GM20000 (cell line): ENCODE measurements around the gene ARL3.

Experiments
- DNase-seq: peaks from one replicate; pipeline ENCODE4 v3.0.0; 2012; ENCODE audit warnings: low spot score
- TF ChIP-seq, protein P1 (sequence below): IDR thresholded peaks from 2 replicates; pipeline ENCODE4 v1.5.1; 2012; ENCODE audit warnings: mild to moderate bottlenecking, control low read depth; ENCODE audit errors: extremely low read depth, missing control alignments

The ARL3 gene

DNA sequence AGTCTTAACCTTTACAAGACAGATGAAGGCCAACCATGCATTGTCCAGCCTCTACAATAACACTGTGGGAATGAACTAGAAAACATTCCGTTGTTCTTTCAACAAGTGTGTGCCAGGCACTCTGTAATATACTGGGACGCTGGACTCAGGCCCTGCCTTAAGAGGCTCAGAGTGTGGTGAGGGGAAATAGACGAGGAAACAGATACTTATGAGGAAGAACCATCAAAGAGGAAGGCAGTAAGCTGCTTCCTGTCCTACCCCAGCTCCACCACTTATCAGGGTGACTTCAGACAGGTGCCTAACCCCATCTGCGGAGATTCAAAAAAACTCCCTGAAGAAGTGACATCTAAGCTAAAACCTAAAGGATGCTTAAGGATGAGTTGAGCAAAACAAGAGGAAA, 78.8 kb downstream of the ARL3 start:
- DNase-seq, result no peak
- TF ChIP-seq, protein P1, sequence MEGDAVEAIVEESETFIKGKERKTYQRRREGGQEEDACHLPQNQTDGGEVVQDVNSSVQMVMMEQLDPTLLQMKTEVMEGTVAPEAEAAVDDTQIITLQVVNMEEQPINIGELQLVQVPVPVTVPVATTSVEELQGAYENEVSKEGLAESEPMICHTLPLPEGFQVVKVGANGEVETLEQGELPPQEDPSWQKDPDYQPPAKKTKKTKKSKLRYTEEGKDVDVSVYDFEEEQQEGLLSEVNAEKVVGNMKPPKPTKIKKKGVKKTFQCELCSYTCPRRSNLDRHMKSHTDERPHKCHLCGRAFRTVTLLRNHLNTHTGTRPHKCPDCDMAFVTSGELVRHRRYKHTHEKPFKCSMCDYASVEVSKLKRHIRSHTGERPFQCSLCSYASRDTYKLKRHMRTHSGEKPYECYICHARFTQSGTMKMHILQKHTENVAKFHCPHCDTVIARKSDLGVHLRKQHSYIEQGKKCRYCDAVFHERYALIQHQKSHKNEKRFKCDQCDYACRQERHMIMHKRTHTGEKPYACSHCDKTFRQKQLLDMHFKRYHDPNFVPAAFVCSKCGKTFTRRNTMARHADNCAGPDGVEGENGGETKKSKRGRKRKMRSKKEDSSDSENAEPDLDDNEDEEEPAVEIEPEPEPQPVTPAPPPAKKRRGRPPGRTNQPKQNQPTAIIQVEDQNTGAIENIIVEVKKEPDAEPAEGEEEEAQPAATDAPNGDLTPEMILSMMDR, result no peak

DNA sequence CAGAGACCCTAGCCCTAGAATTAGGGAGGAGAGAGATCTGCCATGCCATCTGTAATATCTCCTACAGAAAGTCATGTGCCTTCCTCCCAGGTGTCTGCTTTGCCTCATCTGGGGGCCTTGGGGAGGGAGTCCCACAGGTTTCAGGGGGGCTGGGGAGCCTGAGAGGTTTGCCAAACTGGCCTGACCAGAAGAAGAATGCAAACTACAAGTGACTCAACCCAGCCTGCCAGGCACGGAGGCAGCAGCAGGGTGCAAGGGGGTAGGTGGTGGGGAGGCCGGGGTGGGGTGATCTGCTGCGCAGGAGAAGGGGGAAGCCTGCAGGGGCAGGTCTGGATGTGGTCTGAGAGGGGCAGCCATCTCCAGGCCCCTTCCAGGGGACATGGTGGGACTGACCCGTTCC, 79.5 kb downstream of the ARL3 start:
- TF ChIP-seq, protein P1, result no peak
- DNase-seq, result no peak

DNA sequence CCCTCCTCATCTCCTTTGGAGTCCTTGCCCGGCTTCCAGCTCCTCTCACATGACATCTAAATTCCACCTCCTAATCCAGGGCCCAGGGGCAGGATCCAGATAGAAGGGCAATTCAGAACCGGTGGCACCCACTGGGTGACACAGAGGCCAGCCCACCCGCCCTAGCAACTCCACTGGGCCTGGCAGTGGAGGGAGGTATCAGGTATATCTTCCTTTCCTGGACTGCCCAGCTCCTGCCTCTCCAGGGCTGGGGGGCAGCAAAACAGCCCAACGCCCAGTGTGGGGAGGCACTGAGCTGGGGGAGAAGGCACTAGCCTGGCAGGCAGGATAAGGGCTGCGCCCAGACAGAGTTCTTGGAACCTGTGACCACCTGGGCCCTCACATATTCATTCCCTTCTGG, 80.3 kb downstream of the ARL3 start:
- DNase-seq, result no peak
- TF ChIP-seq, protein P1, result no peak

DNA sequence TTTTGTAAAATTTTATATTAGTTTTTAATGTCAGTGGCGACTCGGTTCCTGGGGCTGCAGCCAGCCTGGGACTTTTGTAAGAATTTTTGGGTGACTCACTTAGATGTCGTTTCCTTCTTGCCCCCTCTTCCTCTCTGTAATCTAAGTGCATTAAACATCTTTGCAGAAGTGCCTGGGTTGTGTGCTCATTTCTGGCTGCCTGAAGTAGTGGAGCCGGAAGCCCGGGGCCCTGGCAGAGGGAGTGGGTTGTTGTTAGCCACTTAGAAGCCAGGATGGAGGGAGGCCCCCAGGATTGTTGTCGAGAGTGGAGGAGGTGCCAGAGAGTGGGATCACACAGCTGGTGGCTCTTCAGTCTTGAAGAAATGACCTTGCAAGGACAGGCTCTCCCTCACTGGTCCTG, 80.9 kb downstream of the ARL3 start:
- TF ChIP-seq, protein P1, result no peak
- no peak for DNase-seq

DNA sequence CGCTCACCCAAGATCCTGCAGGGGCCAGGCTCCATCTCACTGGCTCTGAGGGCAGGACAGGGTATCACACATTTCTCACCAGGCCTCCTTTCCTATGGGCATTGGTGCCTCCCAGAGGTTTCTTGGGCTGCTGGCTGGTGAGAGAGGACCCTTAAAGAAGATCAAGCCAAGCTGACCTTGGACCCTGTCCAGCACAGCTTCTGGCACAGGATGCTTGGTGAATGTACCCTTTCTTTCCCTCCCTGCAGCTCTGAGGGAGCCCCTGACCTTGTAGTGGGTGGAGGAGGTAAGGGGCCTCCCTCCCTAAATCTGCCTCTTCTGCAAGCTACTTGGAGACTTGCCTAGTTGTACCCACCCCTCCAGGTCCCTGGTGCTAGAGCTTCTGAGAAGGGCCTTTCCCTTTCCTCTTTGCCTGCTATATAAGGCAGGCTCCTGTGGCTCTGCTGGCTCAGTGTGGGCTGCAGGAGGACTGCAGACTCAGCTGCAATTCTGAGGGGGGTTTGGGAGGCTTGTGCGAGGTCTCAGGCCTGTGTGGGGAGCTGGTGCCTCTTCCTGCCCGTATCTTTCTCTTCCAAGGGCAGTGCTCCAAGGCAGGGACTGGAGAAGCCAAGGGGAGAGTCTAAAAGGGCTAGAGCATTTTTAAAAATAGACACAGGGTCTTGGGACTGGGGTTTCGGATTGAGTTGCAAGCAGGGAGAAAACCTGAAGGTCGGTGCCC, 81.6 kb downstream of the ARL3 start:
- DNase-seq, result no peak
- TF ChIP-seq, protein P1, result no peak

DNA sequence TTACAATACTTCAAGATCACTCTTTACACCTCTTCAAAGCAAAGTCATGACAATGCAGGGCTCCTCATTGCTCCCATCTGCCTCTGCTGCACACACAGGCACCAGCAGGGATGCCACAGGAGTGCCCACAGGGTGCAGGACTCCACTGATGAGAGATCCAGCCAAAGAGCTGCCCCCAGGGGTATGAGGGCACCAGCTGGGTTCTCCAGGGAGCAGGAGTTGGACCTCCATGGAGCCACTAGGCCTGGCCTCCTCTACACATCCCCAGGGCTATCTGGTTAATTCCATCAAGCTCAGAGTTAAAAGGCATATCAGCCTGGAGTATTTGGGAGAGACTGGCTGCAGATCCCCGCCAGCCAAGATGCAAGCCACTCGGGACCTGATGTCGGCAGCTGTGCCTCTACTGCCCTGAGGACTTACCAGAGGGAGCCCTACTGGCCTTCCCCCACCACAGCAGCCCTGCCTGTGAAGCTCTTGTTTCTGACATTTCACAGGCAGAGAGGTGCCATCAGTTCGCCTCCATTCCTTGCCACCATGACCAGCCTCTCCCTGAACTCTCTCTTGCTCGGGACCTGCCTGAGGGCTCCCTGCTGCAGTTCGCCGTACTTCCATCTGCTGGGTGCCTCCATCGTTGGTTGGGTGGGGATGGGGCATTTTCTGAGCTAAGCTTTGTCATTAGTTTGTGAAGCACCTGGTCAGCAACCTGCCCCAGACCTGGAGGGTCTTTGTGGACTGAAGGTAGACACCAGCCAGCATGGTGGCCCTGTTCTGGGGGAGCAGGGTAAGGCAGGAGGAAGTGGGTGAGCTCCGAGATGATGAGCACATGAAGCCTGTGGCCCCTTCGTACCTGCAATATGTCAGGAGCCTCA, 82.4 kb downstream of the ARL3 start:
- no peak for DNase-seq
- TF ChIP-seq, protein P1, result no peak

DNA sequence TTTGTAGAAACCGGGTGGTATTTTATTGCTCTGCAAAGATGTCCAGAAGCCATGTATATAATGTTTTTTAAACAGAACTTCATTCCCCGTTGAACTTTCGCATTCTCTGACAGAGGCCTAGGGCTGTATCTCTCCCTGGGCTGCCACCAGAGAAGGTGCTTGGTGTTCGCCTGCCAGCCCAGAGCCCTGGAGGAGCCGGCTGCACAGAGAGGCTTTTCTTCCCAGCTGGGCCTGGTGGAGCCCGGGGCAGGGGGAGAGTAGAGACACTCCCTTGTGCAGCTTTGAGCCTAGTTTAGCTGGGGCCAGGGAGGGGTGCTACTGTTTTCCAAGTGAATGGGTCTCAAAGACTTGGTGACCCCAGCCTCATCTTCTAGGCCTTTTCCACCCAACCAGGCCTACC, 83.5 kb downstream of the ARL3 start:
- TF ChIP-seq, protein P1, result no peak
- DNase-seq, result no peak
